HEK293T (cell line): ENCODE data around the gene DDX10.

ENCODE experiments used
- ARNT ChIP-seq: fragments of 450-650 bp; IDR thresholded peaks from 2 replicates; pipeline ENCODE4 v1.6.1; 2017; ENCODE audit warnings: mild to moderate bottlenecking
- BHLHE40 ChIP-seq: fragments of 450-650 bp; IDR thresholded peaks from 2 replicates; pipeline ENCODE4 v1.6.1; 2016; ENCODE audit warnings: mild to moderate bottlenecking, moderate library complexity, borderline replicate concordance
- CTBP1 ChIP-seq: fragments of 450-650 bp; IDR thresholded peaks from 2 replicates; pipeline ENCODE4 v1.6.1; 2016; ENCODE audit warnings: borderline replicate concordance
- SP1 ChIP-seq: fragments of 450-650 bp; IDR thresholded peaks from 2 replicates; pipeline ENCODE4 v1.6.1; 2017

GRCh38 chr11:108752297-108752751, 87.5 kb downstream of the DDX10 start:
- TF ChIP-seq SP1 (no peak), CTBP1 (no peak), BHLHE40 (no peak), ARNT (no peak)
